ENCODE results near the gene MAP3K3.

DNA sequence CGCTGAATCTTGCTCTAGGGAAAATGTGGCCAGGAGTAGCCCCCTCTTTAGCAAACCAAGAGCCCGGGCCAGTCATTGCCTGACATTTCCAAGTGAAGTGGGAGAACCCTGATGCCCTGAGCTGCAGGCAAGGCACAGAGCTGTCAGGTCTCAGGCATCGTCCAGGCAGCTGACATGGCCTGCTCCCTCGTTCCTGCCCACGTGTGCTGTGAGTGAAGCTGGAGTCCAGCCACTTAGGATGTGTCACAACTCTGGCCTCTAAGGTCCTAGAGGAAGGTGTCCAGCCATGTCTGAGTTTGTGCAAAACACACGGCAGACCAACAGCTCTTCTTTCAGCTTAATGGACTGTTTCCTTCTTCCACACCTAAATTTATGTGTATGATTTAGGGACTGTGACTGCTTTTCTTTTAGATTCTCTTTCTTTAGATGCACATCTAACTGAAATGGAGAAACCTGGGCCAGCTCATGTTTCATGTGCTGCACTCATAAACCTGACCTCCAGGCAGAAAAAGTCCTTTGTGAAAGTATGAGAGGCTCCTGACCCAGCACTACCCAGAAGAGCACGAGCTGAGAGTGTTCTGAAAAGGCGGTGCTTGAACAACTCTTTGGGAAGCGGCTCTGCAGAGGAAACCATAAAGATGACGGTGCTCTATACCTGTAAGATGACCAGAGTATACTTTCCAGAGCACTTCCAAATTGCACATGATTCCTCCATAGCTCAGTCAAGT lies 92.5 kb downstream of the MAP3K3 start:
- TF ChIP-seq ELF4 (IDR thresholded peaks at IDR 0.05) (no peak), SP1 (IDR thresholded peaks at IDR 0.05) (no peak), NFRKB (IDR thresholded peaks at IDR 0.05) (no peak), FOXM1 (IDR thresholded peaks at IDR 0.05; ENCODE audit: borderline replicate concordance) (no peak)

Data from HEK293T (cell line).